GM18951 (cell line): ENCODE data around the gene MNT.

Experiments
- POLR2A ChIP-seq: IDR thresholded peaks from 4 replicates; pipeline ENCODE4 v1.6.1; 2011; ENCODE audit warnings: mild to moderate bottlenecking; ENCODE audit not compliant: insufficient read length, insufficient read depth; ENCODE audit errors: extremely low read depth
- in situ Hi-C: fragments of 300-500 bp; cut with MboI; formaldehyde crosslinking; loops from one replicate; pipeline ENCODE4 v1.12.0; 2022; ENCODE audit warnings: low sequenced_read_pairs, mixed read lengths, inconsistent platforms; ENCODE audit not compliant: unreplicated experiment

Gene MNT

DNA sequence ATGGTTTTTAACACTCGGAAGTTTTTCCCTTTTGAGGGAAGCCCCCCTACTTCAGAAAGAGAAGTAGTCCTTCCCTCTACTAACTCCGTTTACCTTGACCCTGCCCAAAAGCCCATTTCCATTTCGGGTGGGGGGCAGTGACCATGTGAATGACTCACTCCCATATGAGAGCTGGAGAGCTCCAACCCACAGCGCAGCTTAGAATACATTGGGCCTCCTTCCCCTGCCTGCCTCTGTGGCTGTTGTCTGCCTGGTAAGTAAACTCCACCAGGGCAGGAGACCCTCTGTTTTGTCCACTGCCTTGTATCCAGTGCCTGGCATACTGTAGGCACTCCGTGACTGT is 62.6 kb downstream of the MNT start:
- in situ Hi-C loops: no loop called here
- no peak for TF ChIP-seq POLR2A

DNA sequence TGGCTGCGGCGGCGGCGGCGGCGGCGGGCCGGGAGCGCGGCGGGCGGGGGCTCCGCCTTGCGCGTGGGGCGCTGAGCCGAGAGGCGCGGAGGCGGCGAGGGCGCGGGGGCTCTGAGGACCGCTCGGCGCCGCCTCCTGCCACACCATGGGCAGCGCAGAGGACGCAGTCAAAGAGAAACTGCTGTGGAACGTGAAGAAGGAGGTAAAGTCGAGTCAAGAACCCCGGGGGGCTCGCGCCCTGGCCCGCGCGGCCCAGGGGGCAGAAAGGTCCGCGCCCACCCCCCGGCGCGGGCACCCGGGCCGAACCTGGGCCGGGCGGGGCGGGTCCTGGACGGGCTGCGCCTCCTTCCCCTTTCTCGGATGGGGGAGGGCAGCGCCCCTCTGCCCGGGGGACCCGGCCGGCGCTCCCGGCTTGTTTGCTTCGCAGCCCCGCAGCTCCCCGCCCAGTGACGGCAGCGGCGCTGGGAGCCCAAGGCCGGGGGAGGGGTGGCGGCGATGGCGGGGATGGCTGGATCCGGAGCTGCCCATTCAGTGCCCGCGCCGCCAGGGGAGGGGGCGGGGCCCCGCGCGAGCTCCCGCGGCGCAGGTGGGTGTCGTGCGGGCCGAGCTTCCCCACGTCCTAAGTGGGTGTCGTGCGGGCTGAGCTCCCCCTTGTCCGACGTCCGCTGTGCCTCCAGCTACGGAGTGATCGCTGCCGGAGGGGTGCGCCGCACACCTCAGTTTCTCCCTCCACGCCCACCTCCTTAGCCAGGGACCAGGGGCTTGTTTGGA is 63.1 kb downstream of the MNT start:
- TF ChIP-seq POLR2A: peak; percentile 41
- in situ Hi-C loops: no loop called here

DNA sequence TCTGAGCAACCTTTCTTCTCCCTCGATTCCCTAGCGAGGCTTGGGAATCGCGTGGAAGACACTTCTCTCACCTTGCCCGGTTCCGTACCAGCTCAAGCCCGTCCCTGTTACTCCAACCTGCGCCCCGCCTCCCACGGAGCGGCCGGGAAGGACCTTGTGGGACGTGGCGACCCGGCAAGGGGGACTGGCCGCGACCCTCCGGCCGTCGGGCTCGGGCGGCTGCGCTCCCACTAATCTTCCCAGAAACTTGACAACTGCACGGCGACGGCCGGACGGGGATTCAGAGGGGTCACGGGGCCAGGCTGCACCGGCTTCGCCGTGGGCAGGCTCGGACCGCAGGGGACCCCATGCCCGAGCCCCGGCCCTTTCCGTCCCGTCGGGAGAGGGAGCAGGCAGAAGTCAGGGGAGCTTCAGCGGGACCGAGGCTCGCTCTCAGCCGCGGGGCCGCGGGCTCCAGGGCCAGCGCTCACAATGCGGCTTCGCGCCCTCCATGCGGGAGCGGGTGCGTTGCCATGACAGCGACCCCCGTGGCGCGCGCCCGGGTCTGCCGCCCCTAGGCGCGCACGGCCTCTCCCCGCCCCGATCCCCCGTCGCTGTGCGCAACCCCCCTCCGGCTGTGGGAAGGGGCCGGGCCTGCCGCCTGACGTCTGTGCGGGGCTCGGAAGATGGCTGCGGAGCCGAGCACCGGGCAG is 63.9 kb downstream of the MNT start, which contains the start of gene SGSM2:
Gene SGSM2 (plus strand): TSS at position 650 of the 692 bp plus-strand sequence. CDS start 188 bp downstream, outside the sequence.
- TF ChIP-seq POLR2A: no peak
- in situ Hi-C loops: no loop called here

DNA sequence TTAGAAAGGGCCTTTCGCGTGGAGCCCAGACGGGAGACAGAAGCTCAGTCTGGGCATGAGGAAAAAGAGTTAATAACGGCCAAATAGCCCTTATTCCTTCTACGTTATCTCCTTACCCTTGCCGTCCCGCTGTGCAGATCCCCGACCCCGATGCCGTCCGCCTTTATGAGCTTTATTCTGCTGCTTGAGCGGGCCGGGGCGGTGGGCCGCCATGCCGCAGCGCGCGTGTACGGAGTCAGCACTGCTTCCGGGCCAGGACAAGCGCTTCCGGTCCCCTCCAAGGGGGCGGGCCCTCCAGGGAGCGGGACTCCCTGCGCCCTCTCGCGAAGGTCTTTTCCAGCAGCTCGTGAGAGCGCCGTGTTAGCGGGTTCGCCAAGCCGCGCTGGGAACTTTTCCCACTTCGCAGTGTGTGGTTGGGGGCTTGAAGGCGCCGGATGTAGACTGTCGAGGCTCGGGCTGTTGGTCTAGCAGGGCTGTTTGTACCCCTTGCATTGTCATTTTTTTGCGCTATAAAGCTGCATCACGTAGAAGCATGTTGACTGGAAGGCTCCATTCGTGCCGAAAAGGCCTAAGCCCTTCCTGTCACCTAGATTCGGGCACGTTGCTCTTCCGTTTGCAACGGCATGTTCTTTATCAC is 64.5 kb downstream of the MNT start, which contains the start of gene TSR1:
Gene TSR1 (minus strand): TSS at position 243 of the 637 bp plus-strand sequence. CDS start 30 bp downstream, at position 213.
- in situ Hi-C loops: no loop called here
- TF ChIP-seq POLR2A: peak; percentile 92

DNA sequence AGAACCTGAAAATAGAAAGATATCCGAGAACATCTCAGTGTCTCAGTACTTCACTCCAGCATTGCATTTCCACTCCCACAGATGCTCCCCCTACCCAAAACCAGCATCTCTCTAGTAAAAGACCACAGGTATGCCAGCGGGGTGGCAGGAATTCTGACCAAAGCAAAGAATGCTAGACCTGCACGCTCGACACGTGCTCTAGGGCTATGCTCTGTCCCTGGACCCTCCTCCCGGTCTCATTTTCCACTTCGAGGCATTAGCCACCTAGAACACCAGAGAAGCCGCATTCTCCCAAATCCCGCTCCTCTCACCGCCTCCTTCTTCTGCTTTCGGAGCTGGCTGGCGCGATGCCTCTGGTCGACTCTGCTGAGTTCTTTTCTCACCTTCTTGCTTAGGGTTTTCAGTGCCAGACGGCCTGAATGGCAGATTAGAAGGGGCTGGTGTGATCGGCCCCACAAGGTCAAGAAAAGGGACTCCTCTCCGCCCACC is 65.1 kb downstream of the MNT start:
- TF ChIP-seq POLR2A: no peak
- in situ Hi-C loops: no loop called here
